Stimulated activated CD8-positive, alpha-beta memory T cell treated with anti-CD3 and anti-CD28 coated beads, Interleukin-7, amount 100 ng/mL, for 24 hours (primary cell): ENCODE measurements around the gene SF1.

ENCODE experiments used
- DNase-seq: peaks from one replicate; pipeline ENCODE4 v3.0.0-alpha.2; 2020; ENCODE audit warnings: low read depth

The SF1 gene

GRCh38 chr11:64762277-64762673 lies 16.1 kb downstream of the SF1 start:
- no peak for DNase-seq

GRCh38 chr11:64760759-64761420 lies 17.5 kb downstream of the SF1 start:
- DNase-seq: no peak

- no peak for DNase-seq
Measured at GRCh38 chr11:64759722-64760719, 18.3 kb downstream of the SF1 start, which contains the start of gene PYGM. Gene PYGM (minus strand): TSS chr11:64759974. CDS start chr11:64759898, 76 bp downstream.

GRCh38 chr11:64759131-64759721 lies 19.1 kb downstream of the SF1 start:
- DNase-seq: no peak

GRCh38 chr11:64758330-64759079 lies 19.8 kb downstream of the SF1 start:
- no peak for DNase-seq

GRCh38 chr11:64757549-64758329 lies 20.6 kb downstream of the SF1 start:
- DNase-seq: no peak

- DNase-seq: no peak
Measured at GRCh38 chr11:64755681-64756361, 22.5 kb downstream of the SF1 start.

GRCh38 chr11:64754919-64755662 lies 23.3 kb downstream of the SF1 start:
- DNase-seq: no peak

- no peak for DNase-seq
Measured at GRCh38 chr11:64754124-64754918, 24.0 kb downstream of the SF1 start.

GRCh38 chr11:64753380-64754123 lies 24.8 kb downstream of the SF1 start:
- no peak for DNase-seq

- no peak for DNase-seq
Measured at GRCh38 chr11:64753019-64753379, 25.3 kb downstream of the SF1 start.

GRCh38 chr11:64752175-64752970 lies 26.0 kb downstream of the SF1 start:
- DNase-seq: no peak

GRCh38 chr11:64751580-64751979 lies 26.8 kb downstream of the SF1 start:
- DNase-seq: no peak

- DNase-seq: no peak
Measured at GRCh38 chr11:64751136-64751535, 27.2 kb downstream of the SF1 start.

GRCh38 chr11:64750361-64751054 lies 27.8 kb downstream of the SF1 start:
- DNase-seq: no peak

- no peak for DNase-seq
Measured at GRCh38 chr11:64747961-64748665, 30.2 kb downstream of the SF1 start.
